LNCaP clone FGC (cell line): ENCODE results near the gene RANBP10.
A peak's percentile ranks its signal among the peaks of the same experiment; 100 is the strongest.

Experiments
- DNase-seq: peaks from one replicate; pipeline ENCODE4 v3.0.0-alpha.2; 2011; ENCODE audit warnings: low read depth
- H3K4me3 ChIP-seq: 2 replicates; pipeline ENCODE4 v1.5.1; 2011; ENCODE audit warnings: mild to moderate bottlenecking, low read depth, low read length, control low read depth
- CTCF ChIP-seq: IDR thresholded peaks from 2 replicates; pipeline ENCODE4 v1.5.1; 2012; ENCODE audit warnings: mild to moderate bottlenecking; ENCODE audit not compliant: control insufficient read depth, insufficient read depth; ENCODE audit errors: extremely low read depth

Gene RANBP10

GRCh38 chr16:67807148-67807682, 855 bp upstream of the RANBP10 start:
- peak overlapping the region; percentile 99 for H3K4me3 ChIP-seq
- DNase-seq, result peak; percentile 32
- no peak for TF ChIP-seq CTCF

- H3K4me3 ChIP-seq, result peak overlapping the region; percentile 99
- no peak for DNase-seq
- TF ChIP-seq CTCF, result no peak
These were observed 487 bp downstream of the RANBP10 start for GRCh38 chr16:67805718-67806427.

- no peak for DNase-seq
- TF ChIP-seq CTCF, result no peak
- peak overlapping the region; percentile 99 for H3K4me3 ChIP-seq
These were observed 1.4 kb downstream of the RANBP10 start for GRCh38 chr16:67804853-67805542.

- DNase-seq, result no peak
- H3K4me3 ChIP-seq, result no peak overlapping the region
- TF ChIP-seq CTCF, result no peak
These were observed 2.5 kb downstream of the RANBP10 start for GRCh38 chr16:67803894-67804293.

- no peak overlapping the region for H3K4me3 ChIP-seq
- TF ChIP-seq CTCF, result no peak
These were observed 4.5 kb downstream of the RANBP10 start for GRCh38 chr16:67801883-67802282.

GRCh38 chr16:67801241-67801640, 5.1 kb downstream of the RANBP10 start:
- no peak for DNase-seq
- no peak for TF ChIP-seq CTCF
- no peak overlapping the region for H3K4me3 ChIP-seq

More at GRCh38 chr16:67801883-67802282, 4.5 kb downstream of the RANBP10 start:
- DNase-seq, result no peak
